ELF-1 (cell line): ENCODE measurements around the gene SUPT16H.
A peak's percentile ranks its signal among the peaks of the same experiment; 100 is the strongest.
"Not testable (repeated sequence)": the region's sequence is repeated elsewhere in the genome, so short reads cannot be mapped to it uniquely, and the experiment has no call there.

Experiments
- DNase-seq: peaks from one replicate; pipeline ENCODE4 v3.0.0-alpha.2; 2016; ENCODE audit warnings: low read depth, low spot score

The SUPT16H gene

DNA sequence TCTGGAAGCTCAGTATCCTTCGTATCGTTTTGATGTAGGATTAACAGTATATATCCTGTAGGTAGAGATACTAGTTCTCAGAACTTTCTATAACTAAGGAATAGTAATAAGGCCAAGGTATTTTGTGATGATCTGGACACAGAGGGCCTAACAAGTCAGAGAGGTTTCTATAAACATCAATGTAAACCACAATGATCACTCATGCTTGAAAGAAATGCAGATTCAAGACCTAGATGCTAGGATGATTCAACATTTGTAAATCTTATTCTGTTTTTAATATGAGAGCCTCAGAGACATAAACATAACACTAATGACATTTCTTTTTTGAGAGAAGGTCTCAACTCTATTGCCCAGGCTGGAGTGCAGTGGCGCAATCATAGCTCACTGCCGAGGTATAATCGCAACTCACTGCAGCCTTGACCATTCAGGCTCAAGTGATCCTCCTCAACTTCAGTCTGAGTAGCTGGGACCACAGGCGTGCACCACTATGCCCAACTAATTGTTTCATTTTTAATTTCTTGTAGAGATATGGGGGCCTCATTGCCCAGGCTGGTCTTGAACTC is 16.2 kb downstream of the SUPT16H start:
- no peak for DNase-seq

DNA sequence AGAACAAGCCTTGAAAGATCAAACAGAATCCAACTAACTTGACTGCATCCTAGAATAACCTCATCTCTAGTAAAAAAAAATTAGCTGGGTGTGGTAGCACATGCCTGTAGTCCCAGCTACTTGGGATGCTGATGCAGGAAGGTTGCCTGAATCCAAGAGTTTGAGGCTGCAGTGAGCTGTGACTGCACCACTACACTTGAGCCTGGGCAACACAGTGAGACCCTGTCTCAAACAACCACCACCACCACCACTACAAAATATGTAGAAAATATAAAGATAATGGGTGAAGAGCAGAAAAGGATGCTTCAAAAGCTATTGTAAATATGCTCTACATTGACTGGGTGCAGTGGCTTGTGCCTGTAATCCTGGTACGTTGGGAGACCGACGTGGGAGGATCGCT is 27.3 kb downstream of the SUPT16H start:
- DNase-seq = no peak

DNA sequence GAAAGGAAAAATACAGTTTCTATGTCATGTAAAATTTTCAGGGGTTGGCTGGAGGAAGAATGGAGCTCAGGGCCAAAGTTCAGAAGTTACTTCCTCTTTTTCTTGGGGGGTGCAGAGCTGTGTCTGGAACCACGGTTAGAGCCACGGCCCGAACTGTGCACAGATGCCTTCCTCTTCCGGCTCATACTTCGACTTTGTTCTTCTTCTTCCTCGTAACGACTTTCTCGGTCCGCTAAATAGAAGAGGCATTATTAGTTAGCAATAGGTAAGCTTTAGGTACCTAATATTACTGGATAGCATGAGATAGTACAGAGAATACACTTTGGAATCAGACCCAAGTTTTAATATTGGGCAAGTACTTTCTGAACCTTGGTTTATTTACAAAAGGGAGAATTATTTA is 31.2 kb downstream of the SUPT16H start:
- no peak for DNase-seq

DNA sequence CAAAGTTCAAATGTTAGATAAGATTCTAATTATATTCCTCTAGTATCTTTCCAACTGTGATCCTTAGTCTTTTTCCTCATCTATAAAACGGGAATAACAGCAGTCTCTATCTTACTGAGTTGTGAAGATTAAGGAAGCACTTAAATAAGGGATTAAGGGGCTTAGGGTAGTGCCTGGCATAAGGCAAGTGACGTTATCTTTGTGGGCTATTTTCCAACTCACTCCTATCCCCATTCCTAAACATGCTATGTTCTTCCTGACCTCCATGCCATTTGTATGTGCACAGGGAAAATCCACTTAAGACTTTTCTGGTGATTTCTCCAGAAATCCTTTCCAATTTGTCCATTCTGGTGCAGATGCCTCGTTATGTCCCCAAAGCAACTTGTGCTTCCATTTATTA is 33.3 kb downstream of the SUPT16H start:
- DNase-seq = no peak

DNA sequence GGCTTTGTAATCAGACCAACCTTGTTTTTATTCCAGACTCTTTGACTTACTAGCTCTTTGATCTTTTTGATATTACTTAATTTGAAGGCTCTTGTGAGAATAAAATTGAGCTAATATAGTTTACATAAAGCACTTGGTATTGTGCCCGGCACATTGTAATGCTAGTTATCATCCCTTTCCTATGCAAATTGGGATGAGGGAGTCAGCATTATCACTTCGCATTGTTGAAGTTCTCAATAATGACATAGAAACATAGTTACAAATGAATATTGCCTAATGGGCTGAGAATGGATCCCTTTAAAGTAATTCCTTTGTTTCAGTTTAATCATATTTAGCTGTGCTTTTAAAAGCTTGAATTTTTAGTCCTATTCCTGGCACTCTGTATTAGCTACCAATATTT is 36.6 kb downstream of the SUPT16H start:
- DNase-seq = no peak

DNA sequence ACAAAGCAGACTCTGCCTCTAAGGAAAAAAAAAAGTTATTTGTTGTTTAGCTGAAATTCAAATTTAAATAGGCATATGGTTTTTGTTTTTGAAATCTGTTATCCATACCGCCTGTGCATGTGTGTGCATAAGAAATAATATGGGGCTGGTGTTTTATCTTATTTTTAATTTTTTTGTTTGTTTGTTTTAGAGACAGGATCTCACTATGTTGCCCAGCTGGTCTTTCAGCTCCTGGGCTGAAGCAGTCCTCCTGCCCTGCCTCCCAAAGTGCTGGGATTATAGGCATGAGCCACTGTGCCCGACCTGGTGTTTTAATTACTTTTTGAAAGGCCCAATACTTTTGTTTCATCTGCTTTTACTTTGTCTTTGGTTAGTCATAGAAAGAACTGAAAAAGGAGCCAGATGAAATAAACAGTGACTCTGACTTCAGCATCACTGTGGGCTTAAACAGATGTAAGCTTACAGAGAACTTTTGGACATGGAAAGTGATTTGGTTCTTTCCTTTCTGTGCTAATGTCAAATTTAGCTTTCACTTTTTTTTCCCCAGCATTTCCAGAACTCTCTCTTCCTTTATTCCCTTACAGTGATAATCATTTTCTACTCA is 37.2 kb downstream of the SUPT16H start:
- DNase-seq = no peak

DNA sequence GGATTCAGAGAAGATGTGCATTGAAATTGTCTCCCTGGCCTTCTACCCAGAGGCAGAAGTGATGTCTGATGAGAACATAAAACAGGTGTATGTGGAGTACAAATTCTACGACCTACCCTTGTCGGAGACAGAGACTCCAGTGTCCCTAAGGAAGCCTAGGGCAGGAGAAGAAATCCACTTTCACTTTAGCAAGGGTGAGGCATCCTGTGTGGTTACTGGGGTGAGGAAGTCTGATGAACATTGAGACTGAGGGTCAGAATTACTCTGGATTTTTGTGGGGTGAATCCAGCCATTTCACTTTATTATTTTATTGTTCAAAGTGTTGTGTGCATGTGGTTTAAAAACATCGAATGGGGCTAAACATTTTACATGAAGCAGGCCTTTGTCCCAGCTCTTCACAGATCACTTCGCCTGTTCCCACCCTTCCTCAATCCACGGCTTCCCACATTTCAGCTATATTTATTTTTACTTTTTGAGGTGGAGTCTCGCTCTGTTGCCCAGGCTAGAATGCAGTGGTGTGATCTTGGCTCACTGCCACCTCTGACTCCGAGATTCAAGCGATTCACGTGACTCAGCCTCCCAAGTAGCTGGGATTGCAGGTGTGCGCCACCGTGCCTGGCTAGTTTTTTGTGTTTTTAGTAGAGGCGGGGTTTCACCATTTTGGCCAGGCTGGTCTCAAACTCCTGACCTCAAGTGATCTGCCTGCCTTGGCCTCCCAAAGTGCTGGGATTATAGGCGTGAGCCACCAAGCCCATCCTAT is 40.6 kb downstream of the SUPT16H start:
- DNase-seq = no peak

DNA sequence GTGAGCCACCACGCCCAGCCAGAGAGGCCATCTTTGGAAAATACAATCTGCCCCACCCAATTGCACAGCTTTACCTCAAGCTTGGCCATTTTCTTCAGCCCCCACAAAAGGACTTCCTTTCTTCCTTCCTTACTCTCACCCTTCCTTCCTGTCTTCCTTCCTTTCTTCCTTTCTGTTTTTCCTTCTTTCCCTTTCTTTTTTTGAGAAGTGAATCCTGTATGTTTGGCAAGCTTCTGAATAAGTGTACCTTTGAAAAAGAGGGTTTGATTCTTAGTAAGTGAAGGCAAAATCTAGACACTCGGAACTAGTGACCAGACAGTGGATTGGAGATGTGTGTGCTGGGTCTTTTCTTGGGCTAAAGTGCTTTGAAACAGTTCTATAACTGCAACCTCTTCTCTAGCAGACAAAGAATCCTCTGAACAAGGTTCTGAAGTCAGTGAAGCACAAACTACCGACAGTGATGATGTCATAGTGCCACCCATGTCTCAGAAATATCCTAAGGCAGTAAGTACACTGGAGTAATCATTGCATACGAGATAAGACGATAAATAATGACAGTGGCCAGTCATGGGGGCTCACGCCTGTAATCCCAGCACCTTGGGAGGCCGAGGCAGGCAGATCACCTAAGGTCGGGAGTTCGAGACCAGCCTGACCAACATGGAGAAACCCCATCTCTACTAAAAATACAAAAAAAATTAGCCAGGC is 49.5 kb downstream of the SUPT16H start:
- DNase-seq = no peak

DNA sequence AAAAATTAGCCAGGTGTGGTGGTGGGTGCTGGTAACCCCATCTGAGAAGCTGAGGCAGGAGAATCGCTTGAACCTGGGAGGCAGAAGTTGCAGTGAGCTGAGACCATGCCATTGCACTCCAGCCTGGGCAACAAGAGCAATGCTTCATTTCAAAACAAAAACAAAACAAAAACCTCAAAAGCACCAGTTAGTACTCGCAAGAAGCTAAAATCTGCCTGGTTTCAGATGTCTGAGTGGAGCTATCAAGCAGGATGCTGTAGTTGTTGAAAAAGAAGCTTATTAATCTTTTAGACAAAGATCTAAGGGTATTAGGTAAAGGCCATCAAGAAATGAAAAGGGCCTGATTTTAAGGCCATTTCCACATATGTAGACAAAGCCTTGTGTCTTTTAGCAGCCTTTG is 50.9 kb downstream of the SUPT16H start:
- DNase-seq = no peak

DNA sequence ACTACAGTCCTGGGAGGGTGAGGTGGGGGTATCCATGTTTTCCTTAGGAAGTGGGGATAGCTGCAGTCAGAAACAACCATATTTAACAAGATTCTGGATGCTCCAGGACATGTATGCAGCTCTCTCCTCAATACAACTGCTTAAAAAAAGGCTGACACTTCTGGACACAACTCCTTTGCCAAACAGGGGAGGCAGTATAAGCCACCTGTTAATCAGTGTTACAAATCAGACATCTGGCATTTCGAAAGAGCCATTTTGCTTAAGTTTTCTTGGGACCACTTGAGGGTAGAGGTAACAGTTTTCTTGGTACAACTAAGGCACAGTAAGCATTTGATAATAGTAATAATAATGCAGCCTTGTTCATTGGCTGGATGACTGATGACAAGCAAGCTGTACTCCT is 56.8 kb downstream of the SUPT16H start:
- DNase-seq = no peak

DNA sequence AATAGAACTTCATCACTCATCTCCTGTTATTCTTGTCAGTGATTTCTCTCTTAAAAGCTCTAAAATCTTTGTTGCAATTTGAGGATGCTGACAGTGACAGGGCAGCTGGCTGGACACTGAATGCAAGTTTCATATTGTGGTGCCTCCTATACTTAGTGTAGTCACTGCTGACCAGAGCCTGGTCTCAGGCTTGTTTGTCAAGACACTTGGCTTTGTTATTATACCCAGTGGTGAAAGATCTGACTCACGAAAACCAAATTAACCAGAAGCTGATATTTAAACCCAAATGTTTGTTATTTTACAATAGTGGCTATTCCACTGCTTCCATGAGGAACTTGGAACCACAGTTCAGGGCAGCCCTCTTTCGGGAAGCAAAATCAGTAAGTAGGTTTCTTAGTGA is 61.1 kb downstream of the SUPT16H start:
- DNase-seq = no peak

DNA sequence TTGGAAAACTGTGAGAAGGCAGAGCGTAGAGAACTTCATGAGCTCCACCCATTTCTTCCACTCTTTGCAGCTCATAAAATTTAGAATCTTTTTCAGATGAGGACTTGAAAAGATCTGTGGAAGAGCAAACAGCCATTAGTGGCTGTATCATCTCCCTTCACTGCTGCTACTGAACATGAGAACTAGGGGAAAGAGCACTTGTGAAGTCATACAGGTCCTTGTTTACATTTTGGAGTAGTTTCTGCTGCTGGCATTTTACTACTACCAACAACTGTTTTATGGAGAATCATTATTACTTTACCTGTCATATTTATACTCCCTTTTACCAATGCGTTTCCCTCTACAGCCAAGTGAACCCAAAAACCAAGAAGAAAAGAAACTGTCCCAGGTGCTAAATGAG is 62.9 kb downstream of the SUPT16H start:
- no peak for DNase-seq

DNA sequence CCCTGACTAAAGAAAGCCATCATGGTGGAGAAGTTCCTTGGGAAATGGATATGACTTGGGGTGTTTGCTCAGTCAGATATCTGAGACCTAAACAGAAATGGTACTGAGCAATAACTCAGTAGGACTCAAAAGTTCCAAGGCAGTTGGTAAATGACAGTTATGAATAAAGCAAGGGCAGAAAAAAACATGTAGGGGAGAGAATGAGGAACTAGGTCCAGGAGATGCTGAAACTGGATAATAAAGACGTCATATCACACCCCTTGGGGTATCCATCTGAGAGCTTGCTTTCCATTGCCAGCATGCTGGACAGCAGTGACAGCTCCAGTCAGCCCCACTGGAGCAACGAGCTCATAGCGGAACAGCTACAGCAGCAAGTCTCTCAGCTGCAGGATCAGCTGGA is 66.4 kb downstream of the SUPT16H start:
- peak; percentile 23 for DNase-seq

DNA sequence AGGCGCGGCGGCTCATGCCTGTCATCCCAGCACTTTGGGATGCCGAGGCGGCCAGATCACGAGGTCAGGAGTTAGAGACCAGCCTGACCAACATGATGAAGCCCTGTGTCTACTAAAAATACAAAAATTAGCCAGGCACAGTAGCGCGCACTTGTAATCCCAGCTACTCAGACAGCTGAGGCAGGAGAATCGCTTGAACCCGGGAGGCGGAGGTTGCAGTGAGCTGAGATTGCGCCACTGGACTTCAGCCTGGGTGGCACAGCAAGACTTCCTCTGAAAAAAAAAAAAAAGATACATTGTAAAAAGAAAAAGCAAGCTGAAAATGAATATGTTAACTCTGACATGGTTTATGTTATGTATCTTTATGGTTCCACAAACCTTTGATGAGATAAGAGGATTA is 70.3 kb downstream of the SUPT16H start:
- no peak for DNase-seq

DNA sequence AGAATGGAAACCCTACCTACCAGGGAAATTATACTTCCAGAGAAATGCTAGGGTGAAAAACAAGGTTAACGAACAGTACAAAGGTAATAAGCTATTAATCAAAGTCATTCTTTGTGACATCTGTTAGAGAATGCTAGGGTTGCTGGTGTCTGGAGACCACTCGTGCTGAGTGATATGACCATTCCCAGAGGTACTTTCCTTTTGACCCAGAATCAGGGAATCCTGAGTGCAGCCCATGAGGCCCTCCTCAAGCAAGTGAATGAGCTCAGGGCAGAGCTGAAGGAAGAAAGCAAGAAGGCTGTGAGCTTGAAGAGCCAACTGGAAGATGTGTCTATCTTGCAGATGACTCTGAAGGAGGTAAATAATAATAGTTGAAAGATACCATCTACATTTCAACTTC is 72.2 kb downstream of the SUPT16H start:
- no peak for DNase-seq

DNA sequence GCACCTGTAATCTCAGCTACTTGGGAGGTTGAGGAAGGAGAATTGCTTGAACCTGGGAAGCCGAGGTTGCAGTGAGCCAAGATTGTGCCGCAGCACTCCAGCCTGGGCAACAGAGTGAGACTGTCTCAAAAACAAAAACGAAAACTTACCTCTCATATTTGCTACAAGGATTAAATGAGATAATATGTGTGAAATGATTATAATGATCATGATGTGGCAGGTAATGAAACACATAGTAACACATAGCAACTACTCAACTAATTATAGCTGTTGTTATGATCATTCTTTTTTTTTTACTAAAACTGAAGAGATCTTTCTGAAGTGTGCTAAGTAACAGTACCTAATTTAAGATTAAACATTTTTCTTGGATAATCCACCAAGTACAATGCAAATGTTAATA is 73.9 kb downstream of the SUPT16H start:
- no peak for DNase-seq

DNA sequence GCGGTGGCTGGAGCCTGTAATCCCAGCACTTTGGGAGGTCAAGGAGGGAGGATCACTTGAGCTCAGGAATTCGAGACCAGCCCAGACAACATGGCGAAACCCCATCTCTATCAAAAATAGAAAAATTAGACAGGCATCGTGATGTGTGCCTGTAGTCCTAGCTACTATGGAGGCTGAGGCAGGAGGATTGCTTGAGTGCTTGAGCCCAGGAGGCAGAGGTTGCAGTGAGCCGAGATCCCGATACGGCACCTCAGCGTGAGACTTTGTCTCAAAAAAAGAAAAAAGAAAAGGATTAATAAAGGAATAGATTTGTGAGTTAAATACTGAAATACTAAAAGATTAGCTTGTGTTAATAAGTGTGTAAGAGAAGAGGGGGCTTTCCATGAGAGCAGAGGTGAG is 74.6 kb downstream of the SUPT16H start:
- DNase-seq = no peak

DNA sequence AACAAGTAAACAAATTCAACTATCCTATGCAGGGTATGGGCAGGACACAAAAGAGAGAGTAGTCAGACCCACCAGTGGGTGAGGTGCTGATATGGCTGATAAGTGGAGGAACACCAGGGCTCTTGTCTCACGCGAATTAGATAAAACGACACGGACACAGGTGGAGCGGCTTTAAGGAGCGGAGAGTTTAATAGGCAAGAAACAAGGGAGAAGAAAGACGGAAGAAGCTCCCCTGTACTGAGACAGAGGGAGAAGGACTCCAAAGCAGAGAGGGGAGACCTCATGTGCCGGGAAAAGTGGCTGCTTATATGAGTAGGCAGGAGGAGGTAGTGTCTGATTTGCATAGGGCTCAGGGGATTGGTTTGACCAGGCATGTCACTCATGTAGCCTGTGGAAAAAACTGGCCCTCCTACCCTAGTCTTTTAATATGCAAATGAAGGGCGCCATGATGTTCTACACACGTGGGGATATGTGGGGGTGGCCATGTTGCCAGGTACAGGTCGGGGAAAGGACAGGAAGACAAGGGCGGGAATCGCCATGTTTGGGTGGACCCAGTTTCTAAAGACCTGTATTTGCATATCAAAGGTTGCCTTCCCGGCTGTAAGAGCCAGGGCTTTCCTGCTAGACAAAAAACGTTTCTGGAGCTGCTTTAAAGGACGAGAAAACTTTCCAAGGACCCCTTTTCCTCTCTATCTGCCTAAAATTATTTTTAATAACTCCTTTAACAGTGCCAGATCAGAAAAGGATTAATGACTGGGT is 75.2 kb downstream of the SUPT16H start:
- peak; percentile 99 for DNase-seq

DNA sequence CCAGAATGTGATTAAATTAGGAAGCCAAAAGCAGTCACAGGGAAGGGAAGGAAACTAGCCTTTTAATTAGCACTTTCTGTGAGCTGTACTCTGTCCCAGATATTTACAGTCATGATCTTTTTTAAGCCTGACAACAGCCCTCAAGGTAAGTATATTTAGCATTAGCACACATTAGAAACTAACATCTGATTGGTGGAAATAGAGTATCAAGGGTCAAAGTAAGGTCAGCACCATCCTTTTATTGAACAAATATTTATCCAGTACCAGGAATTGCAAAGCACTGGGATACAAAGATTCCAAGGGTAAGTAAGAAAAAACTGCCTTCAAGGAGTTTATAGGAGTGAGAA is 75.7 kb downstream of the SUPT16H start:
- no peak for DNase-seq

DNA sequence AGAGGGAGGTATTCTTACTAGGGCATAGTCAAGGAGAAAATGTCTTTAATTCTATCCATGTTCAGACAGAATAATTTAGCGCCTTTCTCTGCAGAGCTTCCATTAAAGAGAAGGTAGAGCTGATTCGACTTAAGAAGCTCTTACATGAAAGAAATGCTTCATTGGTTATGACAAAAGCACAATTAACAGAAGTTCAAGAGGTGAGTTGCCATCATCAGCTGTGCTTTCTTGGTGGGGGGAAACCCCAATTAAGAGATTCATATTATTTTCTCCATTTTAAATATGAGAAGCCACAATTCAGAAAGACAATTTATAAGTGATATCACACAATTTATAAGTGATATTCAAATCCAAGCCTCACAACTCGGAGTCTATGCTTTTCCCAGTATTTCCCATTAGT is 76.2 kb downstream of the SUPT16H start:
- DNase-seq = no peak

DNA sequence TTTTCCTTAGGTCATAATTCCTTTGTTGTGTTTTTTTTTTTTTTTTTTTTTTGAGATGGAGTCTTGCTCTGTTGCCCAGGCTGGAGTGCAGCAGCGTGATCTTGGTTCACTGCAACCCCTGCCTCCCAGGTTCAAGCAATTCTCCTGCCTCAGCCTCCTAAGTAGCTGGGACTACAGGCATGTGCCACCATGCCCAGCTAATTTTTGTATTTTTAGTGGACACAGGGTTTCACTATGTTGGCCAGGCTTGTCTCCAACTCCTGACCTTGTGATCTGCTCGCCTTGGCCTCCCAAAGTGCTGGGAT is 81.0 kb downstream of the SUPT16H start:
- DNase-seq = not testable (repeated sequence)
